ENCODE results near the gene ATXN2L. TPM values are rescaled to one million over a fixed set of nuclear protein-coding genes. Genes with fewer than 3 reads are reported as not detected.

The ATXN2L gene
- total and polyA plus RNA-seq, 2 donors from 2014 or later, result 43.2 to 102 TPM

DNA sequence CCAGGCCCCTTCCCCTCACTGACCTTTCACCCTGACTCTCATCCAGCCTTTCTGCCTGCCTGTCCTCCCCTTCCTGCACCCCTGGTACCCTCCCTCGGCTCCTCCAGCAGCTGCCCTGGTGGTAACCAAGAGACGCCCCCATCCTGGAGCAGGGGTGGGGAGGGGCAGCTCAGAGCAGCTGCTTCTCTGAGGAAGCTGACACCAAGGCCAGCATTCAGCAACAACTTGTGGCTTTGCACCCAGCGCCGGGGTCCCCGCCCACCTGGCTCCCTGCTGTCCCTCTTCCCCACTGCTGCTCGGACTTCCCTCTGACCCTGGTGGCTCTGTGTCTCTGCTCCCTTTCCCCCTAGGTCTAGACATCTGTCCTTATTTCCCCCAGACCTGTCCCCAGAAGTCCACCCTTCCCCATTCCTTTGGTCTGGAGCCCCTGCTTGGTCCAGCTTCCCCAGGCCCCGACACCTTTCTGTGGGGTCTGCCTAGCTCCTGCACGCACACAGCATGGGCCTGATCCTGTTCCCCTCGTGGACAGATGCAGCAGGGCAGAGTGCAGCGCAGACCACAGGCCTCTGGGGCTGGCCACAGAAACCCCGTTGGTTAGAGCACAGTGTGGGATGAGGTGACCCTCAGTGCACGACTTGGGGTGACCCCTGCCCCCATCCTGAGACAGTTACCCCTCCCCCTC, 54.3 kb downstream of the ATXN2L start:
- Histone ChIP-seq H3K4me1 (ENCODE audit: control insufficient read depth in 2 of 3, insufficient read depth in 2 of 3, low read depth in 1 of 3, low read length in 3 of 3) (peaks cover 0 to 11% (median 3%) of the 10 kb centered on the region in 3 donors), H3K27me3 (ENCODE audit: control insufficient read depth, insufficient read depth, low read length) (no peaks in the 10 kb centered on the region), H3K27ac (ENCODE audit: low read depth in 2 of 2, low read length in 2 of 2) (no peak overlapping the region), H3K9me3 (ENCODE audit: control insufficient read depth in 2 of 3, insufficient read depth in 1 of 3, low read length in 3 of 3) (no peaks in the 10 kb centered on the region), H3K9ac (ENCODE audit: low read length in 3 of 3) (no peak overlapping the region), H3K4me3 (ENCODE audit: low read length in 3 of 3) (no peak overlapping the region), H3K36me3 (ENCODE audit: control insufficient read depth in 2 of 3, insufficient read depth in 3 of 3, low read length in 3 of 3) (peaks cover 0 to 1% (median 0%) of the 10 kb centered on the region in 3 donors)
- TF ChIP-seq, protein P1, sequence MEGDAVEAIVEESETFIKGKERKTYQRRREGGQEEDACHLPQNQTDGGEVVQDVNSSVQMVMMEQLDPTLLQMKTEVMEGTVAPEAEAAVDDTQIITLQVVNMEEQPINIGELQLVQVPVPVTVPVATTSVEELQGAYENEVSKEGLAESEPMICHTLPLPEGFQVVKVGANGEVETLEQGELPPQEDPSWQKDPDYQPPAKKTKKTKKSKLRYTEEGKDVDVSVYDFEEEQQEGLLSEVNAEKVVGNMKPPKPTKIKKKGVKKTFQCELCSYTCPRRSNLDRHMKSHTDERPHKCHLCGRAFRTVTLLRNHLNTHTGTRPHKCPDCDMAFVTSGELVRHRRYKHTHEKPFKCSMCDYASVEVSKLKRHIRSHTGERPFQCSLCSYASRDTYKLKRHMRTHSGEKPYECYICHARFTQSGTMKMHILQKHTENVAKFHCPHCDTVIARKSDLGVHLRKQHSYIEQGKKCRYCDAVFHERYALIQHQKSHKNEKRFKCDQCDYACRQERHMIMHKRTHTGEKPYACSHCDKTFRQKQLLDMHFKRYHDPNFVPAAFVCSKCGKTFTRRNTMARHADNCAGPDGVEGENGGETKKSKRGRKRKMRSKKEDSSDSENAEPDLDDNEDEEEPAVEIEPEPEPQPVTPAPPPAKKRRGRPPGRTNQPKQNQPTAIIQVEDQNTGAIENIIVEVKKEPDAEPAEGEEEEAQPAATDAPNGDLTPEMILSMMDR (IDR thresholded peaks at IDR 0.05; ENCODE audit: borderline replicate concordance, extremely low read depth, insufficient read depth), result no peak
- intact Hi-C loops (cut with DNase I), result no loop called here
- DNase-seq, result peak in 1 of 5 donors; percentile 13
- no peak for FAIRE-seq

DNA sequence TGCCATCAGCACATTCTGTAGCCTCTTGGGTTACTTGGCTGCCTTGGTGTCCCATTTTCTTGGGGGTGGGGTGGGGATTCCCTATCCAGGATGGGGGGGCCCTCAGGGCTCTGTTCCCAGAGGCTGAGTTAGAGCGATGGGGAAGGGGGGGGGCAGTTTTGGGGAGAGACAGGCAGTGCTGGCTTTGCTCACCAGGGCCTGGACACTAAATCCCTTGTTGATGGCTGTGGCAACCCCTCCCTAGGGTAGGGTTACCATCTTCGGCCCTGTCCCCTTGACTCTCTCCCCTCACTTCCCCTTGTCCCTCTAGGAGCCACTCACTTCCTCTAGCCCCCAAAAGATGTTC, 54.8 kb downstream of the ATXN2L start:
- intact Hi-C loops (cut with DNase I), result no loop called here
- Histone ChIP-seq H3K27me3 (ENCODE audit: control insufficient read depth, insufficient read depth, low read length) (no peaks in the 10 kb centered on the region), H3K27ac (ENCODE audit: low read depth in 2 of 2, low read length in 2 of 2) (no peak overlapping the region), H3K4me1 (ENCODE audit: control insufficient read depth in 2 of 3, insufficient read depth in 2 of 3, low read depth in 1 of 3, low read length in 3 of 3) (peaks cover 0 to 11% (median 3%) of the 10 kb centered on the region in 3 donors), H3K4me3 (ENCODE audit: low read length in 3 of 3) (no peak overlapping the region), H3K36me3 (ENCODE audit: control insufficient read depth in 2 of 3, insufficient read depth in 3 of 3, low read length in 3 of 3) (no peaks in the 10 kb centered on the region), H3K9me3 (ENCODE audit: control insufficient read depth in 2 of 3, insufficient read depth in 1 of 3, low read length in 3 of 3) (no peaks in the 10 kb centered on the region), H3K9ac (ENCODE audit: low read length in 3 of 3) (no peak overlapping the region)
- DNase-seq (no peak), FAIRE-seq (no peak)
- TF ChIP-seq, protein P1 (IDR thresholded peaks at IDR 0.05; ENCODE audit: borderline replicate concordance, extremely low read depth, insufficient read depth), result no peak

DNA sequence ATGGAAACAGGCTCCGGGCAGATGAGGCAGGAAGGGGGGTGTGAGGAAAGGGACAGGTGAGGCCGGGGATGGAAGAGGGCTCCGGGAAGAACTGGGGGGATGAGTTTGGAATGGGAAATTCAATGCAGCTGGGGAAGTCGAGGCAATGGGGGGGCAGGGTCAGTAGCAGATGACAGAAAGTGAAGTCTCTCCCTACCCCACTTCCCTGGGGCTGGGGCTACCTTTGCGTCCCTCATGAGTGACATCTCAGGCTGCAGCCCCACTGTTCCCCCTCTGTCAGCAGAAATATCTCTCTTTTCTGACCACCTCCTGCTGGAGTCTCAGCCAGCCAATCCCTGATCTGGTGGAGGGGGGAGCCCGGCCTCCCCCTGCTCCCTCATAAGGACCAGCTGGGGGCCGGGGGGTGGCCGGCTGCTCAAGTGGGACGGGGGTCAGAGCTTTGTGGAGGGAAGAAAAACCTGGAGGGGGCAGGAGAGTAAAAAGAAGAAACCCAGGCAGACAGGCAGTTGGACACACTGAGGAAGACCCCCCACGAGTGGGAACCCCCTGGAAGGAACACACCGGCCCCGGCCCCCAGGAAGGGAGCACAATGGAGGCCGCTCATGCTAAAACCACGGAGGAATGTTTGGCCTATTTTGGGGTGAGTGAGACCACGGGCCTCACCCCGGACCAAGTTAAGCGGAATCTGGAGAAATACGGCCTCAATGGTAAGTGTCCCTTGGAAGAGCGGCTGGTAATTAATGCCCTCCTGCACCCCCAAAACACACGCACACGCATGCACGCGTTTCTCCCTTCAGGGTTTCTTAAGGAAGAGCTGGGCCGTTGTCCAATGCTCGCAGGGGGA, 55.5 kb downstream of the ATXN2L start, which contains the start of gene ATP2A1:
Gene ATP2A1 (plus strand): TSS at position 406 of the 844 bp plus-strand sequence. CDS start 184 bp downstream, at position 590.
- TF ChIP-seq, protein P1 (IDR thresholded peaks at IDR 0.05; ENCODE audit: borderline replicate concordance, extremely low read depth, insufficient read depth), result no peak
- H3K36me3 ChIP-seq (ENCODE audit: control insufficient read depth in 2 of 3, insufficient read depth in 3 of 3, low read length in 3 of 3), result no peaks in the 10 kb centered on the region
- H3K27me3 ChIP-seq (ENCODE audit: control insufficient read depth, insufficient read depth, low read length), result no peaks in the 10 kb centered on the region
- H3K9me3 ChIP-seq (ENCODE audit: control insufficient read depth in 2 of 3, insufficient read depth in 1 of 3, low read length in 3 of 3), result no peaks in the 10 kb centered on the region
- FAIRE-seq (no peak), DNase-seq (no peak)
- intact Hi-C loops (cut with DNase I), result no loop called here
- H3K27ac ChIP-seq (ENCODE audit: low read depth in 2 of 2, low read length in 2 of 2), result no peak within 1 kb of the TSS
- H3K4me1 ChIP-seq (ENCODE audit: control insufficient read depth in 2 of 3, insufficient read depth in 2 of 3, low read depth in 1 of 3, low read length in 3 of 3), result peaks cover 0 to 11% (median 3%) of the 10 kb centered on the region in 3 donors
- peak within 1 kb of the TSS in 1 of 3 donors; percentile 38 for H3K9ac ChIP-seq (ENCODE audit: low read length in 3 of 3)
- H3K4me3 ChIP-seq (ENCODE audit: low read length in 3 of 3), result peak within 1 kb of the TSS; percentile 64 to 70 (median 65)

Measured in kidney (tissue), 14 donors.